GM12864 (cell line): ENCODE results near the gene PRKCZ.
"Not testable (repeated sequence)": the region's sequence is repeated elsewhere in the genome, so short reads cannot be mapped to it uniquely, and the experiment has no call there.

Experiments used
- DNase-seq: peaks from one replicate; pipeline ENCODE4 v3.0.0-alpha.2; 2011; ENCODE audit warnings: low read depth
- H3K4me3 ChIP-seq: 2 replicates; pipeline ENCODE4 v1.5.1; 2011; ENCODE audit warnings: mild to moderate bottlenecking, low read depth, low read length, control low read depth
- CTCF ChIP-seq: IDR thresholded peaks from 2 replicates; pipeline ENCODE4 v1.5.1; 2011; ENCODE audit warnings: low read depth, mild to moderate bottlenecking, moderate library complexity, low read length, control low read depth, inconsistent platforms; ENCODE audit errors: missing control alignments

PRKCZ gene

GRCh38 chr1:2110738-2111673 lies 60.8 kb downstream of the PRKCZ start:
- TF ChIP-seq CTCF: no peak
- no peak overlapping the region for H3K4me3 ChIP-seq
- DNase-seq: no peak

GRCh38 chr1:2111674-2112035 lies 61.4 kb downstream of the PRKCZ start:
- H3K4me3 ChIP-seq: no peak overlapping the region
- no peak for TF ChIP-seq CTCF
- DNase-seq: no peak

DNA sequence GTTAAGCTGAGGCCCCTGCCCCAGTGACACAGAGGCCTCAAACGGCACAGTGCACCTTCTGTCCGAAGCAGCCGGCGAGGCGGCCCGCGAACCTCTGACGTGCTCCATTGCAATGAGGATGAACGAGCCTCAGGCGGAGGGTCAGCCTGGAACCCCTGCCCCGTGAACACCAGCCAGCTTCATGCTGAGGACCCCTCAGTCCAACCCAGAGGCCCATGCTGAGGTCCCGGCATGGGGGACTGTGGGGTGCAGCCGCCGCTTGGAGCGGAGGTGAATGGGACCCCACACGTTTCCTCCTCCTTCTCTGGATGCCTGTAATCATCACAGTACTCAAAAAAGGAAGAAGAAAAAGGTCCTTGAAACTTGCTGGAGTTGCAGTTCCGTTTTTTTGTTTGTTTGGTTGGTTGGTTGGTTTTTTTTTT lies 62.1 kb downstream of the PRKCZ start:
- TF ChIP-seq CTCF: no peak
- DNase-seq: peak; percentile 22

DNA sequence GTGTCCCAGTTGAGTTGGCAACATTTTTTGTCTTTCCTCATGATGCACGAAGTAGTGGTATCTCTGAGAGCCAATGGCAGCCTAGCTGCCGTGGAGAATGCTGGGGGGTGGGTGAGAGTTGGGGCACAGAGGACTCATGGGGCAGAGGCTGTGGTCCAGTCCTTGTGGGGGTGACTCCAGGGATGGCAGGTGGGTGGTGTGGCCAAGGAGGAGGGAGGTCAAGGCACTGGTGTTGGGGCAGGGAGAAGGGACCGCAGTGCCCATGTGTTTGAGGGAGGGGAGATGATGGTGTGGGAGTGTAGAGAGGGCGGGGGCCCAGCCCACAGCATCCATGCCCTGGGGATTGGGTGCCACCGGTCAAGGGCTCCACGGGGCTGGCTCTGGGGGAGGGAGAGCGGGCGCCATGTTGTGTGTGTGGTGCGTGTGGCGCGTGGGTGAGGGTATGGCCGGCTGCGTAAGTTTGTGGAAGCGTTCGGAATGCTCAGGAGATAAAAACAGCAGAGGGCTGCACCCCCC lies 63.5 kb downstream of the PRKCZ start:
- no peak for TF ChIP-seq CTCF
- H3K4me3 ChIP-seq: no peak overlapping the region
- DNase-seq: no peak

More for the DNA sequence above, 62.1 kb downstream of the PRKCZ start:
- no peak overlapping the region for H3K4me3 ChIP-seq

DNA sequence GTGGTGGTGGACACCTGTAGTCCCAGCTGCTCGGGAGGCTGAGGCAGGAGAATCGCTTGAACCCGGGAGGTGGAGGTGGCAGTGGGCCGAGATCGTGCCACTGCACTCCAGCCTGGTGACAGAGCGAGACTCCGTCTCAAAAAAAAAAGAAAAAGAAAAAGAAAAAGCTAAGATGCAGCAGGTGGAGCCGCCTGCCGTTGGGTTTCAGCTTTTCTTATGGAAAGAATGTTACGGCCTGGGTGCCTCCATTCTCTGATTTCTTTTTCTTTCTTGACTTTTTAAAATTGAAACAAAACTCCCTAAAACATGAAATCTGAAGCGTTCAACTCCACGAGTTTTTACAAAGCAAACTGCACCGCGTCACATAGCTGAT lies 64.4 kb downstream of the PRKCZ start:
- not testable (repeated sequence) for H3K4me3 ChIP-seq, DNase-seq

- no peak for DNase-seq
- H3K4me3 ChIP-seq: no peak overlapping the region
- no peak for TF ChIP-seq CTCF
These were observed 64.9 kb downstream of the PRKCZ start for GRCh38 chr1:2115008-2115641.

GRCh38 chr1:2115702-2116341 lies 65.6 kb downstream of the PRKCZ start:
- H3K4me3 ChIP-seq: no peak overlapping the region
- no peak for DNase-seq
- no peak for TF ChIP-seq CTCF
